HAP-1 (cell line): ENCODE data around the gene LGMN.

Experiments
- DNase-seq, 2 experiments: peaks; one replicate each; pipeline ENCODE4 v3.0.0-alpha.2; 2016 to 2020; ENCODE audit warnings: low spot score in 2 of 2
- H3K27me3 ChIP-seq: fragments of 250-450 bp; sonication (Bioruptor Pico); 2 replicates; pipeline ENCODE4 v1.5.1; 2020; ENCODE audit warnings: low read depth, mild to moderate bottlenecking, moderate library complexity
- H3K36me3 ChIP-seq: fragments of 250-450 bp; sonication (Bioruptor Pico); replicated peaks from 2 replicates; pipeline ENCODE4 v1.5.1; 2020; ENCODE audit warnings: mild to moderate bottlenecking
- H3K4me1 ChIP-seq: fragments of 250-450 bp; sonication (Bioruptor Pico); 2 replicates; pipeline ENCODE4 v1.5.1; 2020; ENCODE audit warnings: mild to moderate bottlenecking
- H3K4me3 ChIP-seq: fragments of 250-450 bp; sonication (Bioruptor Pico); 2 replicates; pipeline ENCODE4 v1.5.1; 2020; ENCODE audit warnings: mild to moderate bottlenecking, moderate library complexity
- H3K9me3 ChIP-seq: fragments of 250-450 bp; sonication (Bioruptor Pico); 2 replicates; pipeline ENCODE4 v1.5.1; 2020; ENCODE audit warnings: mild to moderate bottlenecking, moderate library complexity
- in situ Hi-C: fragments of 300-500 bp; cut with MboI; formaldehyde crosslinking; loops from 3 replicates; pipeline ENCODE4 v1.14.3; 2020; ENCODE audit warnings: low sequenced_read_pairs, inconsistent platforms, mixed read lengths

LGMN gene

DNA sequence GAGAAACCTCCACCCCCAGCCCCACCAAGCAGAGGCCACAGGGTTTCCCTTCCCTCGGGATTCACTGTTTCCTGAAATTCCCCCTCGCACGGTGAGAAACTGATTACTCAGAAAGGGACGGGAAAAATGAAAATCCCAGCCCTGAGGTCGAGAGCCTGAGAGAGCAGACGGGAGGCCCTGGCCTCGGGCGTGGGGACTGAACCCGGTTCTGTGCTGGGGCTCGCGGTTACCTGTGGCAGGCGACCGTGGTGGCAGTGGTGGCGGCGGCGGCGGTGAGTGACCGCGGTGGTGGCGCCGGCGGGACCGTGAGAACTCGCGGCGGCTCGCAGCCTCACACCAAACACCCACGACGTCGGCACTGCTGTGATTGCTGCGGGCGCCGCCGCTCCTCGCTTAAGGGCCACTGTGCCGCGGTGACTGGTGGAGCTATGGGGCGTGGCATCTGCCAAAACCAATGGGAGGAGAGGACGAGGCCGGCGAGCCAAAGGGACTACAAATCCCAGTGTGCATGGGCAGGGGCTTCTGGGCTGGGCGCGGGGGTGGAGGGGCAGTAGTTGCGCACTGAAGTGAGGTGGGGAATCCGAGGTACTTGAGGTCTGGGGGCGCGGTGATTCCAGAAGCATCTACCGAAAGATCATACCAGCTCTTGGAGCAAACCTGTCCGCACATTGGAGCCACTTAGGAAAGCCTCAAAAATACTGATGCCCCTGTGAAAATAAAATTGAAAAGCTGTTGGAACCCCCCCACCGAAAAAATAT lies at the start of gene LGMN:
TSS of gene LGMN (minus strand) at position 369 of the 758 bp plus-strand sequence. CDS start 15,841 bp downstream, outside the sequence.
- no peaks in the 10 kb centered on the region for H3K36me3 ChIP-seq
- in situ Hi-C loops: no loop called here
- DNase-seq: no peak
- H3K4me3 ChIP-seq: no peak within 1 kb of the TSS
- no peaks in the 10 kb centered on the region for H3K27me3 ChIP-seq
- no peaks in the 10 kb centered on the region for H3K4me1 ChIP-seq
- no peaks in the 10 kb centered on the region for H3K9me3 ChIP-seq

DNA sequence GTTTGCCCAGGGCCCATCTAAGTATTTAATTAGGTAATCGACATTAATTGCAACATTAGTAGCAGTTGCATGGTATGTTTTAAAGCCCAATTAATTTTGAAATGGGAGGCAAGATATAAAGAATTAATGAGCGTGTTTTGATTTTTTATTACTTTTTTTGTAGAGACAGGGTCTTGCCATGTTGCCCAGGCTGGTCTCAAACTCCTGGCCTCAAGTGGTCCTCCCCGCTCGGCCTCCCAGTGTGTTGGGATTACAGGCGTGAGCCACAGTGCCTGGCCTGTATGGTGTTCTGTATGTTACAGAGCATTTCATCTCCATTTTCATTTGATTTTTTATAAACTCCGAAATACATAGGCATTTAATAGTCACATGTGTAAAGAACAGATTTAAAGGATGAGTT lies 46.5 kb upstream of the LGMN start:
- Histone ChIP-seq H3K4me1 (peaks cover 7% of the 10 kb centered on the region), H3K9me3 (no peaks in the 10 kb centered on the region), H3K36me3 (peaks cover 12% of the 10 kb centered on the region), H3K4me3 (peak overlapping the region; percentile 92), H3K27me3 (no peaks in the 10 kb centered on the region)
- in situ Hi-C loops: no loop called here
- DNase-seq: no peak

DNA sequence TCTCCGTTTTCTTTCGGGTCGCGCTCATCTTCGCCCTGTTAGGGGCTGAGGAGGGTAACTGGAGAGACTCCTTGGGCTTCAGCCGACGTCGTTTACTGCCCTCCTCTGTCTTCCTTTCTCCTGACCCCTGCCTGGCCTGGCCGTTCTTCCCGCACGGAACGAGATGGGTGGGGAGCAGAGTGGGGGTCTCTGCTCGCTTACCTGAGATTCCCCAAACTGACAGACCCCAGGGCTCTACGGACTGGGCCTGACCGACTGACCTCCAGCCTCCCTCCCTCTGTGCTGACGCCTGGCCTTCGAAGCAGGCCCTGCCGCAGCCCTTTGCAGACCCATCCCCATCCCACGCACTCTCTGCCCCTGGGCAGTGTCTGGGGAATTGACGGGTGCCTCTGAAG lies 46.1 kb upstream of the LGMN start:
- peak in 1 of 2 experiments; percentile 43 for DNase-seq

DNA sequence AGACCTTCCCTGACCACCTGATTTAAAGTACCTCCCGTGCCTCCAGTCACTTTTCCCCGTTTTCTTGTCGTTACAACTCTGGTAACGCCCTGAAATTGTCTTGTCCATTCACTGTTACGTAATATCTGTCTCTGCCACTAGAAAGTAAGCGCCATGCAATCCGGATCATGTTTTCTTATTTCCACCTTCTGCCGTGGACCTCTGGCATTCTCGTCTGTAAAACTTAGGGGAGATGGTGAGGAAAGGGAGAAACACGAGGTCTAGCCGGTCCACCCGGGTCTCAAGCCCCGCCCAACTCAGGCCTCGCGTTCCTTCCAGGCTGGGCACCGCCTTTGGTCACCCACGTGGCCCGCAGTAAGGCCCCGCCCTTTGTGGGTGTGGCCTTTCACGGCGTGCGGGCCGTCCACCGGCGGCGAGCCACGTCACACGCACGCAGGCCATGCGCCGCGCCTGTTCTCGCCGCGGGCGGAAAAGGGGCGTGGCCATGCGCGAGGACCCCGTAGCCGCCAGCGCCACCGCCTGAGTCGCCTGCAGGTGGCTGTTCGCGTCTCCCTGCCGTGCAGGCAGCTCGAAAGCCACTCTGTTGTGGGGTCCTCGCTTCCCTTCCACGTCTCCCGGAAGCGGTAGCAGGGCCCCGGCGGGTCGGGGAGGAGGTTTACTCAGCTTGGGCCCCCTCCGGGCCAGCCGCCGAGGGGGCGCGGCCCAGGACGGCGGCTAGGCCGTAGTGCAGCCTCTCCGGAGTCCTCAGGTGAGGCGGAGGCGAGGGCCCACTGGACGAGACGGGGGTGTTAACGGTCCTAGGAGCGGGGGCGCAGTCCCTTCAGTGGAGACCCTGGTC lies 45.5 kb upstream of the LGMN start, which contains the start of gene GOLGA5:
TSS of gene GOLGA5 (plus strand) at position 597 of the 838 bp plus-strand sequence. CDS start 3,133 bp downstream, outside the sequence.
- H3K27me3 ChIP-seq: no peaks in the 10 kb centered on the region
- peak within 1 kb of the TSS; percentile 92 for H3K4me3 ChIP-seq
- peaks cover 7% of the 10 kb centered on the region for H3K4me1 ChIP-seq
- in situ Hi-C loops: no loop called here
- peak; percentile 90 to 95 for DNase-seq
- H3K36me3 ChIP-seq: peaks cover 11% of the 10 kb centered on the region
- H3K9me3 ChIP-seq: 0 out of 2 replicates have a peak, but pooled peaks cover under 1% of the 10 kb centered on the region

More for the DNA sequence above, 46.1 kb upstream of the LGMN start:
- peaks cover 7% of the 10 kb centered on the region for H3K4me1 ChIP-seq
- H3K9me3 ChIP-seq: no peaks in the 10 kb centered on the region
- in situ Hi-C loops: no loop called here
- H3K27me3 ChIP-seq: no peaks in the 10 kb centered on the region
- peaks cover 11% of the 10 kb centered on the region for H3K36me3 ChIP-seq
- peak overlapping the region; percentile 92 for H3K4me3 ChIP-seq

DNA sequence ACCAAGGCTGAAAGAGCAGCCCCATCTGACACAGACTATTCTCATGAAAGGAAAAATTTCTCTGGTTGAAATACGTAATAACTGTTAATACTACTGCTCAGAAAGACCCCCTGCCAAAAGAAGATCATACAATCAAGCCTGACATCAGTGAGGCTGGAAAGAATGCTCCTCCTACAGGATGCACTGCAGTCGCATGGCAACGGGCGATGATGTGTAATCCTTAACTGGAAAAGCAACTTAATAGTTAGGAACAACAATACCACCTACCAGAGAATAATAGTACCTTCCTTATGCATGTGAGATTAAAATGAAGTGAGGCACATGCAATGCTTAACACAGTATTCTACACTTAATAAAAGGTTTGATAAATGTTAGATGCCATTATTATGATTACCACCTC lies 44.5 kb upstream of the LGMN start:
- H3K27me3 ChIP-seq: no peaks in the 10 kb centered on the region
- 0 out of 2 replicates have a peak, but pooled peaks cover 2% of the 10 kb centered on the region for H3K9me3 ChIP-seq
- DNase-seq: no peak
- H3K36me3 ChIP-seq: peaks cover 6% of the 10 kb centered on the region
- no peak overlapping the region for H3K4me3 ChIP-seq
- in situ Hi-C loops: no loop called here
- peaks cover 7% of the 10 kb centered on the region for H3K4me1 ChIP-seq

DNA sequence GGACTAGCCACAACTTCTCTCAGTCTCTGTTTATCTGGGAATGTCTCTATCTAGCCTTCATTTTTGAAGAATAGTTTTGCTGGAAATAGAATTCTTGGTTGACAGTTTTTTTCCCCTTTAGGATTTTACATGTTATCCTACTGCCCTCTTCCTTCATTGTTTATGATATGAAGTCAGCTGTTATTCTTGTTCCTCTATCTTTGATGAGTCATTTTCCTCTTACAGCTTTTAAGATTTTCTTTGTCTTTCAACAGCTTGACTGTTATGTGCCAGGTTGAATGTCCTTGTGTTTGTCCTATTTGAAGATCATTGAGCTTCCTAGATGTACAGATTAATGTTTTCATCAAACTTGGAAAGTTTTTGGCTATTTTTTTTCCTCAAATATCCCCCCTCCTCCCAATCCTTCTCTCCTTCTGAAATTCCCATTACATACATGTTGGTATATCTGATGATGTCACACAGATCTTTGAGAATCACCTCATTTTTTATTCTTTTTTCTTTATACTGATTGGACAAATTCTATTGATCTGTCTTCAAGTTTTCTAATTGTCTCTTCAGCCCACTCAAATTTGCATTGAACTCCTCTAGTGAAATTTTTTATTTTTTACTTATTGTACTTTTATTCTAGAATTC lies 41.1 kb upstream of the LGMN start:
- Histone ChIP-seq H3K9me3 (0 out of 2 replicates have a peak, but pooled peaks cover 2% of the 10 kb centered on the region), H3K36me3 (no peaks in the 10 kb centered on the region; the same call in 1 of the 2 replicates), H3K4me3 (no peak overlapping the region), H3K27me3 (no peaks in the 10 kb centered on the region), H3K4me1 (peaks cover 7% of the 10 kb centered on the region)
- DNase-seq: no peak
- in situ Hi-C loops: no loop called here

DNA sequence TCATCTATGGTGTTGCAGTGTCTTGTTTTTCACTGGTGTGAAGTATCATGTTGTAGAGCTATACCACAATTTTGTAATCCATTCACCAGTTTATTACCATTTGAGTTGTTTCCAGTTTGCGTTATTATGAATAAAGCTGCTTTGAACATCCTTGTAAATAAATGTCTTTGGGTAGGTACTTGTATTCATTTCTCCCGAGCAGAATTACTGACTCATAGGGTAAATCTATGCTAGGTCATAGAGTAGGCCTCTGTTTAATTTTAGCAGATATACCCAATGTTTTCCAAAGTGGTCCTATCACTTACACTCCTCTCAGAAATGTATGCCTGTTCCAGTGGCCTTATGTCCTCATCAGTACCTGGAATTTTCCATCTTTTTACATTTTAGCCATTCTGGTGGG lies 39.1 kb upstream of the LGMN start:
- Histone ChIP-seq H3K27me3 (no peaks in the 10 kb centered on the region), H3K9me3 (0 out of 2 replicates have a peak, but pooled peaks cover 2% of the 10 kb centered on the region), H3K36me3 (no peaks in the 10 kb centered on the region), H3K4me1 (no peaks in the 10 kb centered on the region), H3K4me3 (no peak overlapping the region)
- DNase-seq: no peak
- in situ Hi-C loops: no loop called here

DNA sequence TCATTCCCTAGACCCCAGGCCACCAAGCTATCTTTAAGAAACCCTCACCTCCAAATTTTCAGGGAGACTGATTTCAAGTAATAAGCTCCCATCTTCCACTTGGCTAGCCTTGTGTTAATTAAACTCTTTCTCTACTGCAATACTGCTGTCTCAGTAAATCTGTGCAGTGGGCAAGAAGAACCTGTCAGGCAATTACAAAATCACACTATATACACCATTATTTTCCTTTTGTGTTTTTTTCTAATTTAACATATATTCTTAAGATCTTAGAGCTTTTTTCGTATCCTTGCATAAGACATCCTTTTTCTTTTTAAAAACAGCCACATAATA lies 38.0 kb upstream of the LGMN start:
- Histone ChIP-seq H3K4me1 (no peaks in the 10 kb centered on the region), H3K27me3 (no peaks in the 10 kb centered on the region), H3K4me3 (no peak overlapping the region), H3K36me3 (no peaks in the 10 kb centered on the region), H3K9me3 (0 out of 2 replicates have a peak, but pooled peaks cover 2% of the 10 kb centered on the region)
- DNase-seq: no peak
- in situ Hi-C loops: no loop called here

DNA sequence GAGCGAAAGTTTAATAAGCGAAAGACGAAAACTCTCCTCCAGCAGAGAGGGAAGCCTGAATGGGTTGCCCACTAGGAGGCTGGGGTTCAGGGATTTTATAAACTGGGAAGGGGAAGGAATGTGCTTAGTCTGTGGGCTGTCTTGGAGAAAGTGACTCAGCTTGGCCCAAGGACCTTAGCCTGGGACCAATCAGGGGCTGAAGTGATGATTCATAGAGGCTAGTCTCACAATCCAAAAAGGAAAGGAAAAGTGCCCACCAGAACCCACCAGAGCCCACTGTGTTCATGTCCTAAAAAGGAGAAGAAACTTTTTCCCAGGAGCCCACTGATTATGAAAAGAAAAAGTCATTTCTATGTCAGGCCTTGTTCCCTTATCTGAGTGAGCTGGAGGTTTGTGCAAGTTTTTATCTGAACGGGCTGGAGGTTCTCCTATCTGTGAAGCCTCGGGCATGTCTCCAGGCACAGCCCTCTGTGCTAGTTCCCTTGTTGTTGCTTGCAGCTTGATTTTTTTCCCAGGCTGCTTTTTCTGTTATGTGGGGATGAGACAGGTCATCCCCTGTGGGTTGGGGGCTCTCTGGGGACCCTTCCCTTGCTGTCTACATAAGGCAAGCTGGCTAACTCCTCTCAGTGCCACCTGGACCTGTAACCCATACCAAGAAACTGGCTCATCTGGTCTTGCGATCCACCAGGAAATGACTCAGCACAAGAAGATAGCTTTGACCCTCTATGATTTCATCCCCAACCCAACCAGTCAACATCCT lies 37.4 kb upstream of the LGMN start:
- in situ Hi-C loops: no loop called here
- no peak for DNase-seq

DNA sequence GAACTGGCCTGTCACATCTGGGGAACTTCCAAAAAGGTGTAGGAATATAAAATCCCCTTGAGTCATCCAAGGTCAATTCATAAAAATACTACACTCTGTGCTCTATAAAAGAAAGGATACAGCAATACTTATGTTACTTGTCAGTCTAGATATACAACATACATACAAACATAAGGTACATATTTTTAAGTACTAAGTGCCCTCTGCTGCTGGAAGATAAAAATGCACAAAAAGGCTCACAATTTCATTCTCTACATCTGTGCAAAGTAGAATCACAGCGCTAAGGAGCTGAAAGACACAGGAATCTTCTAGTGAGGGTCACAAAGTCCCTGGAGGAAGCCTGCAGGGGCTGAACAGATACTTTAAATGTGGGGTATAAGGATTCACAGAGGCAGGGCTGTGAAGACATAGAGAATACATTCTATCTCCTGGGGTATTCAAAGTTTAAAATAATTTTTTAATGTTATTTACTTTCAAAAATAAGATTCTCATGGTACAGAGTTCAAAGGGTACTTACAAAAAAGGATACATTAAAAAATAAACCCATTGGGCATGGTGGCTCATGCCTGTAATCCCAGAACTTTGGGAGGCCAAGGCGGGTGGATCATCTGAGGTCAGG lies 35.5 kb upstream of the LGMN start:
- 0 out of 2 replicates have a peak, but pooled peaks cover 2% of the 10 kb centered on the region for H3K9me3 ChIP-seq
- in situ Hi-C loops: loop anchor here (5.0 kb wide), 1 partner anchor 72 kb away; no protein-coding TSS in a partner anchor
- H3K4me1 ChIP-seq: no peaks in the 10 kb centered on the region
- no peak overlapping the region for H3K4me3 ChIP-seq
- H3K27me3 ChIP-seq: no peaks in the 10 kb centered on the region
- no peaks in the 10 kb centered on the region for H3K36me3 ChIP-seq
- peak; percentile 27 to 51 for DNase-seq

More for the DNA sequence above, 37.4 kb upstream of the LGMN start:
- H3K4me3 ChIP-seq: no peak overlapping the region
- no peaks in the 10 kb centered on the region for H3K27me3 ChIP-seq
- H3K9me3 ChIP-seq: 0 out of 2 replicates have a peak, but pooled peaks cover 2% of the 10 kb centered on the region
- no peaks in the 10 kb centered on the region for H3K4me1 ChIP-seq
- no peaks in the 10 kb centered on the region for H3K36me3 ChIP-seq

DNA sequence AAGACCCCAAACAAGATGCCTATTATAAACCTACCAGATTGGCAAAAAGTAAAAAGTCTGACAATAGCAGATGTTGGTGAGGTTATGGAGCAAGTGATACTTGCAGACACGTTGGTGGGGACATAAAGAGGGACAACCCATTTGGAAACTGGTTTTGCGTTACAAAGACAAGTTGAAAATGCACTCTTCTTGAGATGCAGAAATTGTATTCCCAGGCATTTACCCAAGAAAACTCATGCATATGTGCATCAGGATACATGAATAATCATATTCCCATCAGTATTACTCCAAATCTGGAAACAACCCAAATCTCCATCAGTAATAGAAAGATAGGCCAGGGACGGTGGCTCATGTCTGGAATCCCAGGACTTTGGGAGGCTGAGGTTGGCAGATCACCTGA lies 32.9 kb upstream of the LGMN start:
- in situ Hi-C loops: loop anchor here (5.0 kb wide), 1 partner anchor 69 kb away; no protein-coding TSS in a partner anchor
- Histone ChIP-seq H3K36me3 (no peaks in the 10 kb centered on the region), H3K4me1 (no peaks in the 10 kb centered on the region), H3K27me3 (no peaks in the 10 kb centered on the region), H3K9me3 (no peaks in the 10 kb centered on the region), H3K4me3 (no peak overlapping the region)
- no peak for DNase-seq

DNA sequence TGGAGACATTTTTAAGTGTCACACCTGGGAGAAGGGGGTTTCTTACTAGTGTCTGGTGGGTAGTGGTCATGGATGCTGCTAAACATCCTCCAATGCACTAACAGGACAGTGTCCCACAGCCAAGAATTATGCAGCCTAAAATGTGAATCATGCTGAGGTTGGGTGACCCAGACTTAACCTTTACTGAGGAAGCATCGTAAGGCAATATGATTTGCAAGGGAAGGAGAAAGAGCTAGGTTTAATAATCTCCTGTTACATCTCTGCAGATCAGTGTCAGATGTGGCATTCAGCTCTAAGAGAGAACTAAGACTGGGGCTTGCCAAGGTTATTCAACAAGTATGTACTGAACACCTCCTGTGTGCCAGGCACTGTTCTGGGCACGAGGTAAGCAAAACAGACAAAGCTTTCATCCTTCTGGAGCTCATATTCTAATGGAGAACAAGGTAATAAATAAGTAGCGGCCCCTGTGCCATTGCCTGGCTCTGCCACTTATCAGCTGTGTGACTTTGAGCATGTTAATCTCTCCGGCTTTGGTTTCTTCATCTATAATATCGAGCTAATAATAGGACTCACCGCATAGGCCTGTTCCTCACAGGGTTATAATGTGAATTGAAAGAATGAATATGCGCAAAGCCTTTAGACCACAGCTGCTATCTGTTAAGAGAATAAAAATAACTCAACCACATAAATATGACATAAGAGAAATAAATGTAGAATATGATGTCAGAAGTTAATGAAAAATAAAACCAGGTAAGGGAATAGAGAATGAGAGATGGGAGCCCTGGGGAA lies 32.2 kb upstream of the LGMN start:
- H3K27me3 ChIP-seq: no peaks in the 10 kb centered on the region
- H3K4me3 ChIP-seq: no peak overlapping the region
- H3K4me1 ChIP-seq: no peaks in the 10 kb centered on the region
- no peaks in the 10 kb centered on the region for H3K9me3 ChIP-seq
- DNase-seq: no peak
- in situ Hi-C loops: loop anchor here (5.0 kb wide), 1 partner anchor 68 kb away; no protein-coding TSS in a partner anchor
- no peaks in the 10 kb centered on the region for H3K36me3 ChIP-seq
